MM.1S (cell line): ENCODE results near the gene ZNF175.

Source experiments
- CTCF ChIP-seq: fragments of 300-600 bp; sonication (generic); IDR thresholded peaks from 2 replicates; pipeline ENCODE4 v1.5.1; 2016; ENCODE audit warnings: antibody characterized with exemption, low read length, mixed read lengths
- EZH2 ChIP-seq: fragments of 300-600 bp; sonication (generic); optimal IDR thresholded peaks from 2 replicates; pipeline ENCODE3; 2017; ENCODE audit warnings: low read depth, mild to moderate bottlenecking, antibody characterized with exemption, low read length, mixed read lengths

DNA sequence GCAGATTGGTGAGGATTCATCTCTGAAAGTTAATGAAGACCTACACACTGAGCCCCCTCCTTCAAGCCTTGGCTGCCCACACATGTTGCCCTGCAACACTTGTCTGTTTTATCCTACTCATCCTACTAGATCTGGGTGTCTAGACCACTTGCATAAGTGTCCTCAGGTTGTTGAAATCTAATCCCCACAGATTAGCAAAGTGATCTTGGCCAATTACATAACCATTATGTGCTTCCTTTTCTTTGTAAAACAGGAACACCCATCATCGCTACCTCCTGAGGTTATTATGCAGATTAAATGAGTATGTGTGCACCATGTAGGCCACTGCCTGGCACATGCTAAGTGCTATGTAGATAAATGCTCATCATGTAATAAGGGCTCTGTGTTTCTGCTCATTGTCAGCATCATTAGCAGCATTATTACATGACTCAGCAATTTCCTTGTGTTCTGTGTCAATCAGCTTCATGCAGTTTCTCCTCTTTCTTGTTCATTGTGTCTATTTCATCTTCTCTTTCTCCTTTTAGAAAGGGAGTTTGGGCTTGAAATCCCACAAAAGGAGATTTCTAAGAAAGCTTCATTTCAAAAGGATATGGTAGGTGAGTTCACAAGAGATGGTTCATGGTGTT is 15.1 kb downstream of the ZNF175 start:
- TF ChIP-seq CTCF (no peak), EZH2 (no peak)
